ENCODE results near the gene GCNA. TPM values are rescaled to one million over a fixed set of nuclear protein-coding genes. Genes with fewer than 3 reads are reported as not detected.

Gene GCNA
- total and polyA plus RNA-seq, 2 experiments from 2014 or later: 1.2 to 1.5 TPM

DNA sequence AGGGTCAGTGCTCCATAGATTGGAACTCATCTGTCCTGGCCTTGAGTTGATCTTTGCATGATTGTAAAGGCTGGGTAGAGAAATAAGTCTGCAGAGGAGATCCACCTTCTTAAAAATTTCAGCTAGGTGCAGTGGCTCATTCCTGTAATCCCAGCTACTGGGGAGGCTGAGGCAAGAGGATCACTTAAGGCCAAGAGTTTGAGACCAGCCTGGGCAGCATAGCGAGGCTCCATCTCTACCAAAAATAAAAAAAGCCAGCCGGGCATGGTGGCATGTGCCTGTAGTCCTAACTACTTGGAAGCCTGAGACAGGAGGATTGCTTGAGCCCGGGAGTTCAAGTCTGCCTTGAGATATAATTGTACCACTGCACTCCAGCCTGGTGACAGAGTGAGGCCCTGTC is 40.5 kb downstream of the GCNA start:
- no peaks in the 10 kb centered on the region for H3K4me1 ChIP-seq (ENCODE audit: insufficient read depth)
- Mint-ChIP-seq H3K4me1 (peaks cover 3% of the 10 kb centered on the region; the same call in 1 of the 3 replicates), H3K9me3 (no peaks in the 10 kb centered on the region; the same call in 2 of the 3 replicates), H3K36me3 (ENCODE audit: low read depth) (no peaks in the 10 kb centered on the region; the same call in 1 of the 3 replicates), H3K4me3 (no peak overlapping the region), H3K27ac (no peak overlapping the region), H3K27me3 (ENCODE audit: insufficient read depth, low read depth, poor library complexity) (peaks cover 2% of the 10 kb centered on the region)
- H3K27ac ChIP-seq (ENCODE audit: low read depth): no peak overlapping the region
- TF ChIP-seq EZH2 (IDR thresholded peaks at IDR 0.05; ENCODE audit: low read depth, unreplicated experiment) (no peak), CTCF (conservative IDR thresholded peaks at IDR 0.05; ENCODE audit: low read depth in 2 of 2) (no peak), ZNF114 (CRISPR knock-in tag; IDR thresholded peaks at IDR 0.05) (no peak), ZNF462 (CRISPR knock-in tag; IDR thresholded peaks at IDR 0.05) (no peak), STAT1 (IDR thresholded peaks at IDR 0.05; ENCODE audit: unreplicated experiment) (no peak), CREB1 (CRISPR knock-in tag; IDR thresholded peaks at IDR 0.05; ENCODE audit: low read depth) (no peak), ETS1 (IDR thresholded peaks at IDR 0.05) (no peak), JUNB (IDR thresholded peaks at IDR 0.05; ENCODE audit: unreplicated experiment) (no peak), POLR2AphosphoS5 (IDR thresholded peaks at IDR 0.05; ENCODE audit: low read depth) (no peak), NANOG (IDR thresholded peaks at IDR 0.05; ENCODE audit: borderline replicate concordance) (no peak), ZNF331 (CRISPR knock-in tag; IDR thresholded peaks at IDR 0.05; ENCODE audit: low read depth) (no peak), EZH2phosphoT487 (IDR thresholded peaks at IDR 0.05; ENCODE audit: unreplicated experiment) (no peak)
- TF ChIP-seq, protein P1, sequence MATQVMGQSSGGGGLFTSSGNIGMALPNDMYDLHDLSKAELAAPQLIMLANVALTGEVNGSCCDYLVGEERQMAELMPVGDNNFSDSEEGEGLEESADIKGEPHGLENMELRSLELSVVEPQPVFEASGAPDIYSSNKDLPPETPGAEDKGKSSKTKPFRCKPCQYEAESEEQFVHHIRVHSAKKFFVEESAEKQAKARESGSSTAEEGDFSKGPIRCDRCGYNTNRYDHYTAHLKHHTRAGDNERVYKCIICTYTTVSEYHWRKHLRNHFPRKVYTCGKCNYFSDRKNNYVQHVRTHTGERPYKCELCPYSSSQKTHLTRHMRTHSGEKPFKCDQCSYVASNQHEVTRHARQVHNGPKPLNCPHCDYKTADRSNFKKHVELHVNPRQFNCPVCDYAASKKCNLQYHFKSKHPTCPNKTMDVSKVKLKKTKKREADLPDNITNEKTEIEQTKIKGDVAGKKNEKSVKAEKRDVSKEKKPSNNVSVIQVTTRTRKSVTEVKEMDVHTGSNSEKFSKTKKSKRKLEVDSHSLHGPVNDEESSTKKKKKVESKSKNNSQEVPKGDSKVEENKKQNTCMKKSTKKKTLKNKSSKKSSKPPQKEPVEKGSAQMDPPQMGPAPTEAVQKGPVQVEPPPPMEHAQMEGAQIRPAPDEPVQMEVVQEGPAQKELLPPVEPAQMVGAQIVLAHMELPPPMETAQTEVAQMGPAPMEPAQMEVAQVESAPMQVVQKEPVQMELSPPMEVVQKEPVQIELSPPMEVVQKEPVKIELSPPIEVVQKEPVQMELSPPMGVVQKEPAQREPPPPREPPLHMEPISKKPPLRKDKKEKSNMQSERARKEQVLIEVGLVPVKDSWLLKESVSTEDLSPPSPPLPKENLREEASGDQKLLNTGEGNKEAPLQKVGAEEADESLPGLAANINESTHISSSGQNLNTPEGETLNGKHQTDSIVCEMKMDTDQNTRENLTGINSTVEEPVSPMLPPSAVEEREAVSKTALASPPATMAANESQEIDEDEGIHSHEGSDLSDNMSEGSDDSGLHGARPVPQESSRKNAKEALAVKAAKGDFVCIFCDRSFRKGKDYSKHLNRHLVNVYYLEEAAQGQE (IDR thresholded peaks at IDR 0.05; ENCODE audit: unreplicated experiment): no peak
- no peaks in the 10 kb centered on the region for H3K36me3 ChIP-seq (ENCODE audit: insufficient read depth)
- H3K79me2 ChIP-seq (replicated peaks; ENCODE audit: insufficient read depth): no peaks in the 10 kb centered on the region
- no peaks in the 10 kb centered on the region for H4K20me1 ChIP-seq (replicated peaks; ENCODE audit: insufficient read depth)
- no peaks in the 10 kb centered on the region for H3K9me2 ChIP-seq (ENCODE audit: insufficient read depth)
- ATAC-seq (no peak), DNase-seq (ENCODE audit: low spot score) (no peak)
- no peaks in the 10 kb centered on the region for H3F3A ChIP-seq (replicated peaks; ENCODE audit: low read depth)
- H3K27me3 ChIP-seq (ENCODE audit: insufficient read depth): no peaks in the 10 kb centered on the region
- no peak overlapping the region for H3K4me2 ChIP-seq
- no peak overlapping the region for H2AFZ ChIP-seq
- no peak overlapping the region for H3K4me3 ChIP-seq

Measured in GM23338 (cell line).